ENCODE data around the gene CLSTN2. TPM values are rescaled to one million over a fixed set of nuclear protein-coding genes. Genes with fewer than 3 reads are reported as not detected.

CLSTN2 gene
- total and polyA plus RNA-seq, 2 of the 4 experiments (the other 2 are of a cell fraction) = under 0.01 to 0.07 TPM

DNA sequence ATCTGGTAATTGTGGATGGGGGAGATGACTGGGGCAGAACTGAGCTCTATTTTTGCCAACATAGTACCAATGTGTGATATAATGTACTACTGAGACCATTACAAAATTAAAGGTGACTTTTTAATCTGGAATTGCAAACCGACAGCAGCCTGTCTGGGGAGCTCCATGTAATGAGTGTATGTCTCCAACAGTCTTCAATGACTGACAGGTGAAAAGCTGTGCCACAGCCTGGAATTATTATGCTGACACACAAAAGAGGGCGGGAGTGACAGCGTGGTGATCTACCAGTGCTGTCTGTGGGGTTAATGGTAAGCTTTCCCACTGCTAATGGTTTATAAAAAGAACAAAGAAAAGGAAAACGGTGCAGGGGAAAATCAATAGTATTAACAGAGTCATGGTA, 143.4 kb downstream of the CLSTN2 start:
- Histone ChIP-seq H4K8ac (ENCODE audit: low read depth in 2 of 2, low read length in 2 of 2) (no peak overlapping the region), H2AFZ (replicated peaks; ENCODE audit: low read length, poor library complexity) (no peak overlapping the region), H2BK20ac (ENCODE audit: low read depth, low read length) (no peak overlapping the region), H3K36me3 (ENCODE audit: control insufficient read depth, insufficient read depth, low read length) (no peaks in the 10 kb centered on the region), H2BK15ac (ENCODE audit: low read depth, low read length) (no peak overlapping the region), H3K27ac (ENCODE audit: insufficient read depth, low read length) (no peak overlapping the region), H3K9me3 (ENCODE audit: control insufficient read depth, insufficient read depth, low read length) (no peaks in the 10 kb centered on the region), H2AK9ac (replicated peaks; ENCODE audit: low read depth, low read length, poor library complexity) (no peak overlapping the region), H3K9me1 (ENCODE audit: insufficient read depth, low read length) (no peaks in the 10 kb centered on the region), H3K14ac (replicated peaks; ENCODE audit: low read depth, low read length) (no peak overlapping the region), H3K4ac (ENCODE audit: low read depth, low read length) (no peak overlapping the region), H2BK5ac (ENCODE audit: low read depth, low read length, poor library complexity, severe bottlenecking) (no peak overlapping the region), H4K91ac (ENCODE audit: insufficient read depth, low read depth, low read length) (no peak overlapping the region), H2BK120ac (ENCODE audit: low read depth, low read length) (no peak overlapping the region), H2AK5ac (ENCODE audit: low read depth, low read length) (no peak overlapping the region), H3K4me3 (ENCODE audit: insufficient read depth, low read depth, low read length) (no peak overlapping the region), H3K56ac (ENCODE audit: extremely low read depth, insufficient read depth, low read length) (no peak overlapping the region), H3K4me1 (ENCODE audit: control insufficient read depth, insufficient read depth, low read length) (no peaks in the 10 kb centered on the region), H3K23ac (ENCODE audit: low read depth, low read length) (no peak overlapping the region), H3K18ac (ENCODE audit: low read depth, low read length) (no peak overlapping the region), H4K20me1 (ENCODE audit: insufficient read depth, low read length) (no peaks in the 10 kb centered on the region), H3K4me2 (ENCODE audit: low read depth, low read length) (no peak overlapping the region), H3K79me1 (ENCODE audit: low read depth in 1 of 2, low read length in 2 of 2) (no peaks in the 10 kb centered on the region), H3K27me3 (ENCODE audit: control insufficient read depth, insufficient read depth, low read length) (no peaks in the 10 kb centered on the region), H4K5ac (ENCODE audit: low read depth, low read length) (no peak overlapping the region), H3K9ac (ENCODE audit: low read depth, low read length) (no peak overlapping the region)
- no TSS peak for BruUV-seq (replicated peaks)
- dilution Hi-C loops (cut with HindIII; ENCODE audit: low sequenced_read_pairs, unreplicated experiment) = no loop called here
- 60% methylated on average over 1 of the region's 4 CpGs; no CpG with 5 or more reads in 1 of the 2 experiments for WGBS, 2 experiments (ENCODE audit: extremely low coverage in 2 of 2, insufficient read length in 1 of 2)
- CTCF ChIA-PET = interaction anchor here (0.8 kb wide), 1 partner anchor 9 kb away, joined by 3 read pairs; no protein-coding TSS in a partner anchor
- POLR2A ChIA-PET (ENCODE audit: unreplicated experiment) = no interaction called here
- in situ Hi-C loops (cut with MboI; ENCODE audit: low sequenced_read_pairs) = no loop called here
- DNase-seq (no peak), ATAC-seq (ENCODE audit: low read depth) (no peak)
- no peak for TF ChIP-seq CHD1 (IDR thresholded peaks at IDR 0.05; ENCODE audit: low read depth, low read length)
- TF ChIP-seq, protein P1, sequence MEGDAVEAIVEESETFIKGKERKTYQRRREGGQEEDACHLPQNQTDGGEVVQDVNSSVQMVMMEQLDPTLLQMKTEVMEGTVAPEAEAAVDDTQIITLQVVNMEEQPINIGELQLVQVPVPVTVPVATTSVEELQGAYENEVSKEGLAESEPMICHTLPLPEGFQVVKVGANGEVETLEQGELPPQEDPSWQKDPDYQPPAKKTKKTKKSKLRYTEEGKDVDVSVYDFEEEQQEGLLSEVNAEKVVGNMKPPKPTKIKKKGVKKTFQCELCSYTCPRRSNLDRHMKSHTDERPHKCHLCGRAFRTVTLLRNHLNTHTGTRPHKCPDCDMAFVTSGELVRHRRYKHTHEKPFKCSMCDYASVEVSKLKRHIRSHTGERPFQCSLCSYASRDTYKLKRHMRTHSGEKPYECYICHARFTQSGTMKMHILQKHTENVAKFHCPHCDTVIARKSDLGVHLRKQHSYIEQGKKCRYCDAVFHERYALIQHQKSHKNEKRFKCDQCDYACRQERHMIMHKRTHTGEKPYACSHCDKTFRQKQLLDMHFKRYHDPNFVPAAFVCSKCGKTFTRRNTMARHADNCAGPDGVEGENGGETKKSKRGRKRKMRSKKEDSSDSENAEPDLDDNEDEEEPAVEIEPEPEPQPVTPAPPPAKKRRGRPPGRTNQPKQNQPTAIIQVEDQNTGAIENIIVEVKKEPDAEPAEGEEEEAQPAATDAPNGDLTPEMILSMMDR (conservative IDR thresholded peaks at IDR 0.05; ENCODE audit: low read depth, low read length) = no peak
- no peak for TF ChIP-seq MAFK (IDR thresholded peaks at IDR 0.05; ENCODE audit: low read depth, low read length)
- TF ChIP-seq FOS (IDR thresholded peaks at IDR 0.05; ENCODE audit: low read depth, low read length) = no peak
- TF ChIP-seq RFX5 (IDR thresholded peaks at IDR 0.05; ENCODE audit: low read depth, low read length) = no peak
- no peak for TF ChIP-seq POLR2A (IDR thresholded peaks at IDR 0.05; ENCODE audit: low read depth, low read length)
- TF ChIP-seq, protein P2, sequence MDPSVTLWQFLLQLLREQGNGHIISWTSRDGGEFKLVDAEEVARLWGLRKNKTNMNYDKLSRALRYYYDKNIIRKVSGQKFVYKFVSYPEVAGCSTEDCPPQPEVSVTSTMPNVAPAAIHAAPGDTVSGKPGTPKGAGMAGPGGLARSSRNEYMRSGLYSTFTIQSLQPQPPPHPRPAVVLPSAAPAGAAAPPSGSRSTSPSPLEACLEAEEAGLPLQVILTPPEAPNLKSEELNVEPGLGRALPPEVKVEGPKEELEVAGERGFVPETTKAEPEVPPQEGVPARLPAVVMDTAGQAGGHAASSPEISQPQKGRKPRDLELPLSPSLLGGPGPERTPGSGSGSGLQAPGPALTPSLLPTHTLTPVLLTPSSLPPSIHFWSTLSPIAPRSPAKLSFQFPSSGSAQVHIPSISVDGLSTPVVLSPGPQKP (IDR thresholded peaks at IDR 0.05; ENCODE audit: borderline replicate concordance, low read depth, low read length) = no peak
- TF ChIP-seq MXI1 (IDR thresholded peaks at IDR 0.05; ENCODE audit: borderline replicate concordance, low read depth, low read length) = no peak
- no peak for TF ChIP-seq NFE2L2 (IDR thresholded peaks at IDR 0.05; ENCODE audit: low read depth, low read length)
- TF ChIP-seq RAD21 (IDR thresholded peaks at IDR 0.05; ENCODE audit: low read length) = no peak
- no peak for TF ChIP-seq BHLHE40 (IDR thresholded peaks at IDR 0.05; ENCODE audit: low read depth, low read length)
- no peak for TF ChIP-seq RCOR1 (IDR thresholded peaks at IDR 0.05; ENCODE audit: insufficient replicate concordance, low read length)
- TF ChIP-seq, protein P3, sequence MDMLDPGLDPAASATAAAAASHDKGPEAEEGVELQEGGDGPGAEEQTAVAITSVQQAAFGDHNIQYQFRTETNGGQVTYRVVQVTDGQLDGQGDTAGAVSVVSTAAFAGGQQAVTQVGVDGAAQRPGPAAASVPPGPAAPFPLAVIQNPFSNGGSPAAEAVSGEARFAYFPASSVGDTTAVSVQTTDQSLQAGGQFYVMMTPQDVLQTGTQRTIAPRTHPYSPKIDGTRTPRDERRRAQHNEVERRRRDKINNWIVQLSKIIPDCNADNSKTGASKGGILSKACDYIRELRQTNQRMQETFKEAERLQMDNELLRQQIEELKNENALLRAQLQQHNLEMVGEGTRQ (IDR thresholded peaks at IDR 0.05; ENCODE audit: low read depth, low read length) = no peak
- no peak for TF ChIP-seq MAZ (IDR thresholded peaks at IDR 0.05; ENCODE audit: borderline replicate concordance, low read depth, low read length)
- no peak for TF ChIP-seq SMC3 (IDR thresholded peaks at IDR 0.05; ENCODE audit: low read depth, low read length)
- intact Hi-C loops (cut with micrococcal nuclease) = no loop called here

All from IMR-90 (cell line).